ENCODE data around the gene PARP11. TPM values are rescaled to one million over a fixed set of nuclear protein-coding genes. Genes with fewer than 3 reads are reported as not detected.

Gene PARP11
- polyA plus RNA-seq, 2 donors, result 1.6 to 2.1 TPM

GRCh38 chr12:3768911-3769447 lies 104.2 kb downstream of the PARP11 start:
- H3K36me3 ChIP-seq (ENCODE audit: control insufficient read depth in 2 of 2, insufficient read depth in 2 of 2, low read length in 1 of 2), result no peaks in the 10 kb centered on the region
- no peak overlapping the region for H3K4me3 ChIP-seq (ENCODE audit: low read depth in 1 of 2, low read length in 2 of 2)
- no peak overlapping the region for H3K27ac ChIP-seq (ENCODE audit: low read depth in 2 of 2, low read length in 1 of 2)
- WGBS, 2 donors, result 77 to 89% methylated on average over 3 of the region's 3 CpGs
- H3K9me3 ChIP-seq (ENCODE audit: control insufficient read depth in 2 of 2, insufficient read depth in 1 of 2, low read depth in 1 of 2, low read length in 1 of 2), result no peaks in the 10 kb centered on the region
- no peaks in the 10 kb centered on the region for H3K27me3 ChIP-seq (ENCODE audit: control insufficient read depth in 1 of 2, insufficient read depth in 2 of 2, low read length in 2 of 2)
- no peaks in the 10 kb centered on the region for H3K4me1 ChIP-seq (ENCODE audit: control insufficient read depth in 2 of 2, insufficient read depth in 2 of 2, low read length in 1 of 2)

- H3K36me3 ChIP-seq (ENCODE audit: control insufficient read depth in 2 of 2, insufficient read depth in 2 of 2, low read length in 1 of 2), result no peaks in the 10 kb centered on the region
- H3K27ac ChIP-seq (ENCODE audit: low read depth in 2 of 2, low read length in 1 of 2), result no peak overlapping the region
- no peaks in the 10 kb centered on the region for H3K27me3 ChIP-seq (ENCODE audit: control insufficient read depth in 1 of 2, insufficient read depth in 2 of 2, low read length in 2 of 2)
- no peaks in the 10 kb centered on the region for H3K4me1 ChIP-seq (ENCODE audit: control insufficient read depth in 2 of 2, insufficient read depth in 2 of 2, low read length in 1 of 2)
- no peak overlapping the region for H3K4me3 ChIP-seq (ENCODE audit: low read depth in 1 of 2, low read length in 2 of 2)
- no peaks in the 10 kb centered on the region for H3K9me3 ChIP-seq (ENCODE audit: control insufficient read depth in 2 of 2, insufficient read depth in 1 of 2, low read depth in 1 of 2, low read length in 1 of 2)
- WGBS, 2 donors, result 55 to 74% methylated on average over 7 of the region's 7 CpGs
Measured at GRCh38 chr12:3761116-3761735, 112.0 kb downstream of the PARP11 start.

- Histone ChIP-seq H3K4me3 (ENCODE audit: low read depth in 1 of 2, low read length in 2 of 2) (no peak overlapping the region), H3K27me3 (ENCODE audit: control insufficient read depth in 1 of 2, insufficient read depth in 2 of 2, low read length in 2 of 2) (no peaks in the 10 kb centered on the region), H3K9me3 (ENCODE audit: control insufficient read depth in 2 of 2, insufficient read depth in 1 of 2, low read depth in 1 of 2, low read length in 1 of 2) (no peaks in the 10 kb centered on the region), H3K36me3 (ENCODE audit: control insufficient read depth in 2 of 2, insufficient read depth in 2 of 2, low read length in 1 of 2) (no peaks in the 10 kb centered on the region), H3K27ac (ENCODE audit: low read depth in 2 of 2, low read length in 1 of 2) (no peak overlapping the region), H3K4me1 (ENCODE audit: control insufficient read depth in 2 of 2, insufficient read depth in 2 of 2, low read length in 1 of 2) (peaks cover 0 to 1% of the 10 kb centered on the region in 2 donors)
- WGBS, 2 donors, result 68 to 72% methylated on average over 2 of the region's 2 CpGs
Measured at GRCh38 chr12:3759878-3760277, 113.3 kb downstream of the PARP11 start.

Other genes starting within 250 kb of the PARP11 start
- under 1 TPM; 0.38 to 0.57 TPM for gene CRACR2A, start 120.3 kb downstream of the PARP11 start, polyA plus RNA-seq

Measured in esophagus (tissue), 2 donors.